ENCODE results near the gene TGIF2. TPM values are rescaled to one million over a fixed set of nuclear protein-coding genes. Genes with fewer than 3 reads are reported as not detected.
A peak's percentile ranks its signal among the peaks of the same experiment; 100 is the strongest.

Gene TGIF2
- total and polyA plus RNA-seq, 9 of the 15 experiments (the other 6 are each of a cell fraction or from before 2014, with no cell fraction given) = 6.8 to 27.8 (median 15.7) TPM

DNA sequence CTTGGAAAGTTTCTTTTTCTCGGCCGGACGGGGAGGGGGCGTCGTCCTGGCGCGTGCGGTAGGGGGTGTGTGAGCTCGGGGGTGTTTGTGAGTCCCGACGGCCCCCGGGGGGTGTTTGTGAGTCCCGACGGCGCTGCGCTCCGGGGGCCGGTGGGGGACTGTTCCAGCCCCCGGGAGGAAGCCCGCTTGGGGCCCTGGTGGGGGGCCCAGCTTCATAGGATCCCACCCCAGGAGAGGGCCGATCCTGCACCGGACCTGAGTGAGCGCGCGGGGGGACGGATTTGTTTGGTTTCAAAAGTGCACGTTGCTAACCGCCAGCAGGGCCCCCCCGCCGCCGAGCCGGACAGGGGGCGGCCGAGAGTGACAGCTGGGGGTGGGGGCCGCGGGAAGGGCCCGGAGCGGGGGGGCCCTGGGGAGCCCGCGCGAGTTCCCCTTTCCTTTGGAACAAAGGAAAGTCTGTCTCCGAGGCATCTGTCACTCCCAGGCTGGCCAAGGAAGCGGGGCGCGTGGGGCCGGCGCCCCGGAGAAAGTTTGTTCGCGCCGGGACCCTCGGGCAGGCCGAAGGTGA, 485 bp downstream of the TGIF2 start (continued):
- TF ChIP-seq, protein P1, sequence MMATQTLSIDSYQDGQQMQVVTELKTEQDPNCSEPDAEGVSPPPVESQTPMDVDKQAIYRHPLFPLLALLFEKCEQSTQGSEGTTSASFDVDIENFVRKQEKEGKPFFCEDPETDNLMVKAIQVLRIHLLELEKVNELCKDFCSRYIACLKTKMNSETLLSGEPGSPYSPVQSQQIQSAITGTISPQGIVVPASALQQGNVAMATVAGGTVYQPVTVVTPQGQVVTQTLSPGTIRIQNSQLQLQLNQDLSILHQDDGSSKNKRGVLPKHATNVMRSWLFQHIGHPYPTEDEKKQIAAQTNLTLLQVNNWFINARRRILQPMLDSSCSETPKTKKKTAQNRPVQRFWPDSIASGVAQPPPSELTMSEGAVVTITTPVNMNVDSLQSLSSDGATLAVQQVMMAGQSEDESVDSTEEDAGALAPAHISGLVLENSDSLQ (IDR thresholded peaks at IDR 0.05) = peak; percentile 90
- no peak for TF ChIP-seq TRIM24 (IDR thresholded peaks at IDR 0.05)
- TF ChIP-seq SPI1 (IDR thresholded peaks at IDR 0.05; ENCODE audit: borderline replicate concordance, low read depth, low read length) = peak; percentile 78
- TF ChIP-seq ZKSCAN3 (CRISPR knock-in tag; IDR thresholded peaks at IDR 0.05) = no peak
- no peak for TF ChIP-seq TEAD4 (IDR thresholded peaks at IDR 0.05; ENCODE audit: low read length)
- TF ChIP-seq TEAD4 (CRISPR knock-in tag; IDR thresholded peaks at IDR 0.05; ENCODE audit: borderline replicate concordance) = no peak
- TF ChIP-seq HNRNPK (IDR thresholded peaks at IDR 0.05; ENCODE audit: low read depth, low read length, poor library complexity, severe bottlenecking) = no peak
- no peak for TF ChIP-seq RCOR1 (IDR thresholded peaks at IDR 0.05; ENCODE audit: borderline replicate concordance in 1 of 2, low read depth in 2 of 2, low read length in 2 of 2)
- no peak for TF ChIP-seq ZNF263 (CRISPR knock-in tag; IDR thresholded peaks at IDR 0.05; ENCODE audit: borderline replicate concordance)
- no peak for TF ChIP-seq NR2F6 (CRISPR knock-in tag; IDR thresholded peaks at IDR 0.05)
- TF ChIP-seq FOXJ3 (CRISPR knock-in tag; IDR thresholded peaks at IDR 0.05) = no peak
- no peak for TF ChIP-seq ZC3H8 (IDR thresholded peaks at IDR 0.05)
- no peak for TF ChIP-seq BHLHE40 (IDR thresholded peaks at IDR 0.05; ENCODE audit: low read length)
- TF ChIP-seq, protein P2, sequence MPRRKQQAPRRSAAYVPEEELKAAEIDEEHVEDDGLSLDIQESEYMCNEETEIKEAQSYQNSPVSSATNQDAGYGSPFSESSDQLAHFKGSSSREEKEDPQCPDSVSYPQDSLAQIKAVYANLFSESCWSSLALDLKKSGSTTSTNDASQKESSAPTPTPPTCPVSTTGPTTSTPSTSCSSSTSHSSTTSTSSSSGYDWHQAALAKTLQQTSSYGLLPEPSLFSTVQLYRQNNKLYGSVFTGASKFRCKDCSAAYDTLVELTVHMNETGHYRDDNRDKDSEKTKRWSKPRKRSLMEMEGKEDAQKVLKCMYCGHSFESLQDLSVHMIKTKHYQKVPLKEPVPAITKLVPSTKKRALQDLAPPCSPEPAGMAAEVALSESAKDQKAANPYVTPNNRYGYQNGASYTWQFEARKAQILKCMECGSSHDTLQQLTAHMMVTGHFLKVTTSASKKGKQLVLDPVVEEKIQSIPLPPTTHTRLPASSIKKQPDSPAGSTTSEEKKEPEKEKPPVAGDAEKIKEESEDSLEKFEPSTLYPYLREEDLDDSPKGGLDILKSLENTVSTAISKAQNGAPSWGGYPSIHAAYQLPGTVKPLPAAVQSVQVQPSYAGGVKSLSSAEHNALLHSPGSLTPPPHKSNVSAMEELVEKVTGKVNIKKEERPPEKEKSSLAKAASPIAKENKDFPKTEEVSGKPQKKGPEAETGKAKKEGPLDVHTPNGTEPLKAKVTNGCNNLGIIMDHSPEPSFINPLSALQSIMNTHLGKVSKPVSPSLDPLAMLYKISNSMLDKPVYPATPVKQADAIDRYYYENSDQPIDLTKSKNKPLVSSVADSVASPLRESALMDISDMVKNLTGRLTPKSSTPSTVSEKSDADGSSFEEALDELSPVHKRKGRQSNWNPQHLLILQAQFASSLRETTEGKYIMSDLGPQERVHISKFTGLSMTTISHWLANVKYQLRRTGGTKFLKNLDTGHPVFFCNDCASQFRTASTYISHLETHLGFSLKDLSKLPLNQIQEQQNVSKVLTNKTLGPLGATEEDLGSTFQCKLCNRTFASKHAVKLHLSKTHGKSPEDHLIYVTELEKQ (CRISPR knock-in tag; IDR thresholded peaks at IDR 0.05) = no peak
- no peak for TF ChIP-seq HDAC6 (IDR thresholded peaks at IDR 0.05; ENCODE audit: low read depth, low read length)
- TF ChIP-seq, protein P3, sequence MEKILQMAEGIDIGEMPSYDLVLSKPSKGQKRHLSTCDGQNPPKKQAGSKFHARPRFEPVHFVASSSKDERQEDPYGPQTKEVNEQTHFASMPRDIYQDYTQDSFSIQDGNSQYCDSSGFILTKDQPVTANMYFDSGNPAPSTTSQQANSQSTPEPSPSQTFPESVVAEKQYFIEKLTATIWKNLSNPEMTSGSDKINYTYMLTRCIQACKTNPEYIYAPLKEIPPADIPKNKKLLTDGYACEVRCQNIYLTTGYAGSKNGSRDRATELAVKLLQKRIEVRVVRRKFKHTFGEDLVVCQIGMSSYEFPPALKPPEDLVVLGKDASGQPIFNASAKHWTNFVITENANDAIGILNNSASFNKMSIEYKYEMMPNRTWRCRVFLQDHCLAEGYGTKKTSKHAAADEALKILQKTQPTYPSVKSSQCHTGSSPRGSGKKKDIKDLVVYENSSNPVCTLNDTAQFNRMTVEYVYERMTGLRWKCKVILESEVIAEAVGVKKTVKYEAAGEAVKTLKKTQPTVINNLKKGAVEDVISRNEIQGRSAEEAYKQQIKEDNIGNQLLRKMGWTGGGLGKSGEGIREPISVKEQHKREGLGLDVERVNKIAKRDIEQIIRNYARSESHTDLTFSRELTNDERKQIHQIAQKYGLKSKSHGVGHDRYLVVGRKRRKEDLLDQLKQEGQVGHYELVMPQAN (IDR thresholded peaks at IDR 0.05; ENCODE audit: borderline replicate concordance) = peak; percentile 29; the same call in 1 of the 2 replicates
- no peak for TF ChIP-seq HCFC1 (IDR thresholded peaks at IDR 0.05; ENCODE audit: low read depth, low read length)
- TF ChIP-seq NFATC3 (IDR thresholded peaks at IDR 0.05) = no peak
- no peak for TF ChIP-seq SNRNP70 (optimal IDR thresholded peaks at IDR 0.05; ENCODE audit: low read depth, low read length)
- TF ChIP-seq PURB (CRISPR knock-in tag; IDR thresholded peaks at IDR 0.05; ENCODE audit: low read depth) = no peak
- no peak for TF ChIP-seq EZH2 (IDR thresholded peaks at IDR 0.05; ENCODE audit: borderline replicate concordance, low read depth, low read length)
- TF ChIP-seq RBFOX2 (IDR thresholded peaks at IDR 0.05; ENCODE audit: low read depth, low read length) = peak; percentile 30; the same call in 1 of the 2 replicates
- no peak for TF ChIP-seq CC2D1A (IDR thresholded peaks at IDR 0.05)
- TF ChIP-seq MAZ (CRISPR knock-in tag; conservative IDR thresholded peaks at IDR 0.05 in 1 of 2, IDR thresholded peaks at IDR 0.05 in 1 of 2) = peak; percentile 9 to 63; a peak in 3 of 4 replicates

Measured in K562 (cell line).